Trophoblast cell (in vitro differentiated cells and primary cell): Measurements from ENCODE around the gene NRAS.

Experiments used
- DNase-seq, 2 donors: peaks; one replicate each; pipeline ENCODE4 v3.0.0-alpha.2; 2016
- H2AFZ ChIP-seq: 2 replicates; pipeline ENCODE4 v1.6.1; 2013; ENCODE audit warnings: low read length, moderate library complexity, mild to moderate bottlenecking; ENCODE audit not compliant: insufficient read depth, poor library complexity
- H2AK5ac ChIP-seq: 2 replicates; pipeline ENCODE4 v1.6.1; 2013; ENCODE audit warnings: mild to moderate bottlenecking, low read length
- H2BK120ac ChIP-seq: 2 replicates; pipeline ENCODE4 v1.6.1; 2013; ENCODE audit warnings: low read length, mild to moderate bottlenecking, moderate library complexity; ENCODE audit not compliant: insufficient read depth, poor library complexity
- H2BK12ac ChIP-seq: 2 replicates; pipeline ENCODE4 v1.6.1; 2013; ENCODE audit warnings: mild to moderate bottlenecking, low read length, moderate library complexity
- H2BK5ac ChIP-seq: 2 replicates; pipeline ENCODE4 v1.6.1; 2013; ENCODE audit warnings: low read length, low read depth, moderate library complexity, mild to moderate bottlenecking; ENCODE audit not compliant: poor library complexity
- H3K14ac ChIP-seq: 2 replicates; pipeline ENCODE4 v1.6.1; 2013; ENCODE audit warnings: mild to moderate bottlenecking, low read length
- H3K18ac ChIP-seq: 2 replicates; pipeline ENCODE4 v1.6.1; 2013; ENCODE audit warnings: mild to moderate bottlenecking, low read length
- H3K23ac ChIP-seq: 2 replicates; pipeline ENCODE4 v1.6.1; 2013; ENCODE audit warnings: low read length
- H3K27ac ChIP-seq: 2 replicates; pipeline ENCODE4 v1.5.1; 2013; ENCODE audit warnings: low read depth, mild to moderate bottlenecking, inconsistent platforms, low read length, moderate library complexity
- H3K27me3 ChIP-seq: 2 replicates; pipeline ENCODE4 v1.6.1; 2013; ENCODE audit warnings: inconsistent platforms, mild to moderate bottlenecking, low read length, moderate library complexity; ENCODE audit not compliant: insufficient read depth
- H3K36me3 ChIP-seq, 2 experiments: 1 replicate in 1 of 2; 2 replicates in 1 of 2; pipeline ENCODE4 v1.6.1; 2013; ENCODE audit warnings: low read length in 2 of 2, mild to moderate bottlenecking in 2 of 2, moderate library complexity in 1 of 2; ENCODE audit not compliant: insufficient read depth in 2 of 2, control insufficient read depth in 1 of 2
- H3K4ac ChIP-seq: 2 replicates; pipeline ENCODE4 v1.6.1; 2013; ENCODE audit warnings: low read depth, mild to moderate bottlenecking, low read length, moderate library complexity
- H3K4me1 ChIP-seq, 2 experiments: 1 replicate in 1 of 2; 2 replicates in 1 of 2; pipeline ENCODE4 v1.6.1; 2013; ENCODE audit warnings: low read length in 2 of 2, mild to moderate bottlenecking in 2 of 2, moderate library complexity in 1 of 2; ENCODE audit not compliant: insufficient read depth in 2 of 2, control insufficient read depth in 1 of 2
- H3K4me2 ChIP-seq: 2 replicates; pipeline ENCODE4 v1.6.1; 2013; ENCODE audit warnings: inconsistent platforms, mild to moderate bottlenecking, low read length, moderate library complexity
- H3K4me3 ChIP-seq: 2 replicates; pipeline ENCODE4 v1.5.1; 2013; ENCODE audit warnings: mild to moderate bottlenecking, low read depth, low read length, inconsistent platforms
- H3K79me1 ChIP-seq: one replicate; pipeline ENCODE4 v1.6.1; 2013; ENCODE audit warnings: low read length
- H3K79me2 ChIP-seq: 2 replicates; pipeline ENCODE4 v1.6.1; 2013; ENCODE audit warnings: low read length, mild to moderate bottlenecking; ENCODE audit not compliant: control insufficient read depth, insufficient read depth, poor library complexity
- H3K9ac ChIP-seq: 2 replicates; pipeline ENCODE4 v1.6.1; 2013; ENCODE audit warnings: mild to moderate bottlenecking, low read length
- H3K9me3 ChIP-seq: 2 replicates; pipeline ENCODE4 v1.6.1; 2013; ENCODE audit warnings: low read depth, mild to moderate bottlenecking, control low read depth, inconsistent platforms, low read length; ENCODE audit not compliant: insufficient read depth
- H4K12ac ChIP-seq: 2 replicates; pipeline ENCODE4 v1.6.1; 2013; ENCODE audit warnings: low read depth, mild to moderate bottlenecking, low read length, moderate library complexity
- H4K8ac ChIP-seq: 2 replicates; pipeline ENCODE4 v1.6.1; 2013; ENCODE audit warnings: low read depth, mild to moderate bottlenecking, low read length, moderate library complexity
- H4K91ac ChIP-seq: one replicate; pipeline ENCODE4 v1.6.1; 2013; ENCODE audit warnings: low read depth, mild to moderate bottlenecking, low read length, moderate library complexity
- WGBS: extraction: QIAGEN DNeasy Blood & Tissue Kit; methylation state at CpG from one replicate; pipeline ENCODE4 v1.1.7; 2013; ENCODE audit warnings: missing lambda C conversion rate; ENCODE audit not compliant: insufficient read length, insufficient coverage; ENCODE audit errors: extremely low coverage; 5-methylcytosine and 5-hydroxymethylcytosine counted together

NRAS gene

GRCh38 chr1:114668784-114669561 is 47.6 kb downstream of the NRAS start:
- Histone ChIP-seq H2BK5ac (no peak overlapping the region), H3K4me1 (peaks cover 4% of the 10 kb centered on the region in 2 experiments), H3K4me2 (peak overlapping the region; percentile 68), H3K36me3 (no peaks in the 10 kb centered on the region), H3K4me3 (no peak overlapping the region), H4K12ac (no peak overlapping the region), H3K18ac (no peak overlapping the region), H2BK12ac (no peak overlapping the region), H3K23ac (no peak overlapping the region), H4K91ac (no peak overlapping the region), H3K9me3 (no peaks in the 10 kb centered on the region), H3K4ac (no peak overlapping the region), H2AFZ (peak overlapping the region; percentile 21), H4K8ac (no peak overlapping the region), H3K27ac (no peak overlapping the region), H3K27me3 (no peaks in the 10 kb centered on the region), H3K9ac (no peak overlapping the region), H3K79me2 (no peaks in the 10 kb centered on the region), H2BK120ac (no peak overlapping the region), H2AK5ac (no peak overlapping the region), H3K14ac (no peak overlapping the region), H3K79me1 (peaks cover 3% of the 10 kb centered on the region)
- peak in 1 of 2 donors; percentile 19 for DNase-seq
- no CpG with 5 or more reads among the region's 13 CpGs for WGBS

DNA sequence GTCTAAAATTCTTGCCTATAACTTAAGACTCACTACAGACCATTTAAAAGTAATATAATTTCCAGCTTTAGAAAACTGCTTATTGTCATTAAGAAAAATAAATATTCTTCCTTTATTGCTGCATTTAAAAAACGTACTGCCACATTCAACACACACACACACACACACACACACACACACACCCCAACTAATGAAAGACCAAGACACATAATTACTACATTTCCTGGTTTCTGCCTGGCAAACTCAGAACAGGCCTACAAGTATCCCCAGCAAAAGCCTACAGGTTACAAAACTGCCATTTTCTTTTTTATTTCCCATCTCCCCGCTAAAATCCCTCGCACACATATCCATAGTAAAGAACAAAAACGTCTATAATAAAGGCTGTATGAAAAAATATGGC is 48.2 kb downstream of the NRAS start:
- Histone ChIP-seq H3K4me2 (no peak overlapping the region), H2BK5ac (no peak overlapping the region), H3K9ac (no peak overlapping the region), H2AK5ac (no peak overlapping the region), H3K79me1 (peaks cover 3% of the 10 kb centered on the region), H4K91ac (no peak overlapping the region), H3K4ac (no peak overlapping the region), H2BK120ac (no peak overlapping the region), H3K4me3 (no peak overlapping the region), H3K36me3 (no peaks in the 10 kb centered on the region), H2AFZ (no peak overlapping the region), H3K14ac (no peak overlapping the region), H3K9me3 (no peaks in the 10 kb centered on the region), H2BK12ac (no peak overlapping the region), H3K4me1 (peaks cover 4% of the 10 kb centered on the region in 2 experiments), H3K23ac (no peak overlapping the region), H3K18ac (no peak overlapping the region), H3K79me2 (no peaks in the 10 kb centered on the region), H3K27ac (no peak overlapping the region), H3K27me3 (no peaks in the 10 kb centered on the region), H4K8ac (no peak overlapping the region), H4K12ac (no peak overlapping the region)
- no peak for DNase-seq
- WGBS = 100% methylated on average over 3 of the region's 4 CpGs

- no peaks in the 10 kb centered on the region for H3K79me2 ChIP-seq
- no peak overlapping the region for H3K18ac ChIP-seq
- H2BK12ac ChIP-seq = no peak overlapping the region
- H3K79me1 ChIP-seq = peaks cover 3% of the 10 kb centered on the region
- no peak overlapping the region for H3K4me3 ChIP-seq
- H3K27me3 ChIP-seq = no peaks in the 10 kb centered on the region
- H3K27ac ChIP-seq = no peak overlapping the region
- no peak for DNase-seq
- H3K4me2 ChIP-seq = no peak overlapping the region
- H4K8ac ChIP-seq = no peak overlapping the region
- H3K36me3 ChIP-seq = no peaks in the 10 kb centered on the region
- no peak overlapping the region for H2BK5ac ChIP-seq
- no peak overlapping the region for H2AFZ ChIP-seq
- no peak overlapping the region for H3K14ac ChIP-seq
- no peak overlapping the region for H3K4ac ChIP-seq
- no peak overlapping the region for H3K9ac ChIP-seq
- no peak overlapping the region for H4K91ac ChIP-seq
- H2BK120ac ChIP-seq = no peak overlapping the region
- no peak overlapping the region for H2AK5ac ChIP-seq
- H4K12ac ChIP-seq = no peak overlapping the region
- H3K4me1 ChIP-seq = peaks cover 4% of the 10 kb centered on the region in 2 experiments
- 100% methylated on average over 3 of the region's 3 CpGs for whole genome bisulfite sequencing
- no peak overlapping the region for H3K23ac ChIP-seq
- no peaks in the 10 kb centered on the region for H3K9me3 ChIP-seq
Measured at GRCh38 chr1:114666954-114667353, 49.6 kb downstream of the NRAS start.

DNA sequence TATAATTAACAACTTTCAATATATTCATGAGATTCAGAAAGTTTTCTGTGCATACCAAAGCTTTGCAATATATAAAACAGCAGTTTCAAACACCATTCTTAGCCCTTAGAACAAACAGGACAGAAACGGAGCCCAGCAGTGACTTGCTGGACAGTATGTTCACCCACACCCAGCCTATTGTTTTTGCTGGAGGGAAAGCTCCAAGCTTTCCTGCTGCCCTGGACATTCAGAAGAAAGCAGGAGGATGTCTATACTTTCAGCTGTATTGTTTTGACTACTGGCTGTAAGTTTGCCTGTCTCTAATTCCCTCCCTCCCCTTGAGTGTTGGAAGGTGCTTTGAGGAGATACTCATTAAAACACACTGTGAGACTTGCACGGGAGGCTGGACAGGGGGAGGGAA is 56.3 kb downstream of the NRAS start:
- H4K12ac ChIP-seq = no peak overlapping the region
- no peak overlapping the region for H3K9ac ChIP-seq
- H3K18ac ChIP-seq = no peak overlapping the region
- no peaks in the 10 kb centered on the region for H3K79me1 ChIP-seq
- no peak overlapping the region for H2BK120ac ChIP-seq
- no peak overlapping the region for H2AFZ ChIP-seq
- no peak overlapping the region for H2AK5ac ChIP-seq
- DNase-seq = no peak
- no peak overlapping the region for H3K27ac ChIP-seq
- H3K27me3 ChIP-seq = no peaks in the 10 kb centered on the region
- no peak overlapping the region for H3K4me2 ChIP-seq
- no peak overlapping the region for H4K91ac ChIP-seq
- no peak overlapping the region for H3K14ac ChIP-seq
- H3K36me3 ChIP-seq = no peaks in the 10 kb centered on the region
- H2BK12ac ChIP-seq = no peak overlapping the region
- no peaks in the 10 kb centered on the region for H3K79me2 ChIP-seq
- no peaks in the 10 kb centered on the region for H3K9me3 ChIP-seq
- no peak overlapping the region for H3K4me3 ChIP-seq
- H3K23ac ChIP-seq = no peak overlapping the region
- H3K4ac ChIP-seq = no peak overlapping the region
- H3K4me1 ChIP-seq = no peaks in the 10 kb centered on the region
- no CpG with 5 or more reads among the region's 2 CpGs for WGBS
- no peak overlapping the region for H4K8ac ChIP-seq
- H2BK5ac ChIP-seq = no peak overlapping the region
